Measurements from ENCODE around the gene SLC23A1.

Gene SLC23A1

DNA sequence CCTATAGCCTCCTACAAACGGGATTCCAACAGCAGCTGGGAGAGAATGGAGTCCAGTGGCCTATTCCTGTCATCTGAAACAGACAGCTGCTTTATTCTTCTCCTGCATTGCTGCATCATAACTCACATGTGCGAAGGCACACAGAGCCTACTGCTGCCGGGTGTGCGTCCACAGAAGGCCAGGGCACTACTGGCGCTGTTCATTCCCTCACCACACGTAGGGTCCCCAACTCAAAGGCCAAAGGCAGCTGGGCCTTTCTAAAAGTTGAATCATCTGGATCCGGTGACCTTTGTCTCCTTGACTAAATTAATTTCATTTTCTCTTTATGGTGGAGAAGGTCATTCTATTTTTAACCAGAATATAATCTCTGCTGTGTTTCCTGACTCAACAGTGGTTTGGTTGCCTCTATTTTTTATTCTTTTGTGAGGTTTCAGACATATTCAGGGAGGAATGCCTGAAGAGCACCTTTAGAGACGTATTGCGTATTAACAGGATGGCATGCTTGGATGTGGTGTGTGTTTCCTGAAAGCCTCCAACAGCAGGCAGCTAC lies 31.6 kb upstream of the SLC23A1 start:
- Histone ChIP-seq H3K27ac (ENCODE audit: low read depth, low read length) (no peak overlapping the region), H3K4me1 (ENCODE audit: control insufficient read depth, low read length) (no peaks in the 10 kb centered on the region), H3K27me3 (ENCODE audit: control insufficient read depth, low read length) (no peaks in the 10 kb centered on the region), H3K4me3 (ENCODE audit: low read length) (no peak overlapping the region), H4K20me1 (ENCODE audit: control insufficient read depth, insufficient read depth, low read depth, low read length) (no peaks in the 10 kb centered on the region), H3K9me2 (replicated peaks; ENCODE audit: control insufficient read depth, low read length) (no peaks in the 10 kb centered on the region), H3K4me2 (ENCODE audit: low read length) (no peak overlapping the region), H3K36me3 (ENCODE audit: control insufficient read depth, low read length) (no peaks in the 10 kb centered on the region), H3K79me2 (ENCODE audit: control insufficient read depth, low read length) (no peaks in the 10 kb centered on the region), H3K9me3 (ENCODE audit: control insufficient read depth, insufficient read depth, low read length) (no peaks in the 10 kb centered on the region), H3F3A (ENCODE audit: control insufficient read depth, insufficient read depth) (no peaks in the 10 kb centered on the region)
- no peak for TF ChIP-seq EZH2phosphoT487 (IDR thresholded peaks at IDR 0.05; ENCODE audit: borderline replicate concordance, low read length)
- TF ChIP-seq CTCF (IDR thresholded peaks at IDR 0.05; ENCODE audit: low read depth, low read length, poor library complexity, severe bottlenecking), result no peak

- H3K27me3 ChIP-seq (ENCODE audit: control insufficient read depth, low read length), result no peaks in the 10 kb centered on the region
- H3K79me2 ChIP-seq (ENCODE audit: control insufficient read depth, low read length), result no peaks in the 10 kb centered on the region
- H3K4me2 ChIP-seq (ENCODE audit: low read length), result no peak overlapping the region
- H3K9me3 ChIP-seq (ENCODE audit: control insufficient read depth, insufficient read depth, low read length), result no peaks in the 10 kb centered on the region
- no peaks in the 10 kb centered on the region for H3K36me3 ChIP-seq (ENCODE audit: control insufficient read depth, low read length)
- H3F3A ChIP-seq (ENCODE audit: control insufficient read depth, insufficient read depth), result no peaks in the 10 kb centered on the region
- H3K9me2 ChIP-seq (replicated peaks; ENCODE audit: control insufficient read depth, low read length), result no peaks in the 10 kb centered on the region
- TF ChIP-seq CTCF (IDR thresholded peaks at IDR 0.05; ENCODE audit: low read depth, low read length, poor library complexity, severe bottlenecking), result no peak
- no peaks in the 10 kb centered on the region for H3K4me1 ChIP-seq (ENCODE audit: control insufficient read depth, low read length)
- no peaks in the 10 kb centered on the region for H4K20me1 ChIP-seq (ENCODE audit: control insufficient read depth, insufficient read depth, low read depth, low read length)
- H3K4me3 ChIP-seq (ENCODE audit: low read length), result no peak overlapping the region
- no peak overlapping the region for H3K27ac ChIP-seq (ENCODE audit: low read depth, low read length)
Observed at GRCh38 chr5:139413963-139414362, 30.9 kb upstream of the SLC23A1 start.

- Histone ChIP-seq H3K27me3 (ENCODE audit: control insufficient read depth, low read length) (no peaks in the 10 kb centered on the region), H3K4me3 (ENCODE audit: low read length) (no peak overlapping the region)
Observed at GRCh38 chr5:139413153-139413552, 30.1 kb upstream of the SLC23A1 start.

More at GRCh38 chr5:139413153-139413552, 30.1 kb upstream of the SLC23A1 start:
- Histone ChIP-seq H4K20me1 (ENCODE audit: control insufficient read depth, insufficient read depth, low read depth, low read length) (no peaks in the 10 kb centered on the region), H3K4me2 (ENCODE audit: low read length) (no peak overlapping the region), H3K9me2 (replicated peaks; ENCODE audit: control insufficient read depth, low read length) (no peaks in the 10 kb centered on the region), H3F3A (ENCODE audit: control insufficient read depth, insufficient read depth) (no peaks in the 10 kb centered on the region), H3K79me2 (ENCODE audit: control insufficient read depth, low read length) (no peaks in the 10 kb centered on the region), H3K27ac (ENCODE audit: low read depth, low read length) (no peak overlapping the region), H3K4me1 (ENCODE audit: control insufficient read depth, low read length) (peaks cover 3% of the 10 kb centered on the region), H3K9me3 (ENCODE audit: control insufficient read depth, insufficient read depth, low read length) (no peaks in the 10 kb centered on the region), H3K36me3 (ENCODE audit: control insufficient read depth, low read length) (no peaks in the 10 kb centered on the region)
- TF ChIP-seq CTCF (IDR thresholded peaks at IDR 0.05; ENCODE audit: low read depth, low read length, poor library complexity, severe bottlenecking) (no peak), EZH2phosphoT487 (IDR thresholded peaks at IDR 0.05; ENCODE audit: borderline replicate concordance, low read length) (no peak)

All from DOHH2 (cell line).